Stimulated activated CD8-positive, alpha-beta memory T cell treated with anti-CD3 and anti-CD28 coated beads, Interleukin-12 subunit alpha, Interleukin-12 subunit beta, amount 100 ng/mL, for 24 hours (primary cell): ENCODE measurements around the gene RIPOR3.

Experiments
- DNase-seq: peaks from one replicate; pipeline ENCODE4 v3.0.0-alpha.2; 2020; ENCODE audit errors: extremely low read depth

RIPOR3 gene

DNA sequence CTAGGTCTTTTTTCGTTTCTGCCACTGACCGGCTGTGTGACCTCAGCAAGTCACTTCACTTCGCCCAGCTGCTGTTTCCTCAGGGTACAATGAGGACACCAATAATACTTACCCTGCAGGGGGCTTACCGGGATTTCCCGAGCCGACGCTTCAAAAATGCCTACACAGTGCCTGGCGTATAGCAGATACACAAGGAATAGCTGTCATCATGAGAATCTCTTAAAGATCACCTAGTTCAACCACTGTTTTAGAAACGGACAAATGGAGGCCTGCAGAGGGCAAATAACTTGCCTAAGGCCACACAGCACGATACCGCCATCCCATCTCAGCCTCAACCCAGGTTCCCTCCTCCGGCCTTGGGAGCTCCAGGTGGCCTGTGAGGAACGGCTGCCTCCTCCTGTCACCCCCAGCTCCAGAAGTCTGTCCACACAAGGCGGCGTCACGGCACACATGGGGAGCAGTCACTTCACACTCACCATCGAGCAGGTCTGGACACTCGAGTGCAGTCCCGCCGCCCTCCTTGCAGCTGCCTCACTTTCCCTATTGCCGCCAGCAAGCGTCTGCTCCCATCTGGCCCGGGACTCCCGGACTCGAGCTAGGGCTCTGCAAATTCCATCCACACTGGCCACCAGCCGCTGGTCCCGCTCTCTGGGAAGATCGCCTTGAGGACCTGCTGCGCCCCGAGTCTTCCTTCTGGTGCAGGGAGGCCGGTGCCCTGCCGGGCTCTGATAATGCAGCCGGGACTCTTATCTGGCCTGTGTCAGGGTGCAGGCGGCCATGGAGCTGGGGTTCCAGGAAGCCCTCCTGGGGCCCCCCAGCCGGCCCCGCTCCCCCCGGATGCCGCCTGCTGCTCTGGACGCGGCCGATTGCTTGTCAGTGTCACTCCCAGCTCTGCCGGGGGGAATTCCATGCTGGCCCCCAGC lies at the start of gene RIPOR3:
RIPOR3 (minus strand) TSS at position 893 of the 923 bp plus-strand sequence; CDS start at position 479, 414 bp downstream.
- DNase-seq = no peak

- no peak for DNase-seq
Observed at GRCh38 chr20:50737352-50737751, 46.0 kb upstream of the RIPOR3 start.

- no peak for DNase-seq
Observed at GRCh38 chr20:50735813-50736212, 44.5 kb upstream of the RIPOR3 start.

GRCh38 chr20:50734730-50735679 lies 43.7 kb upstream of the RIPOR3 start:
- DNase-seq = no peak

DNA sequence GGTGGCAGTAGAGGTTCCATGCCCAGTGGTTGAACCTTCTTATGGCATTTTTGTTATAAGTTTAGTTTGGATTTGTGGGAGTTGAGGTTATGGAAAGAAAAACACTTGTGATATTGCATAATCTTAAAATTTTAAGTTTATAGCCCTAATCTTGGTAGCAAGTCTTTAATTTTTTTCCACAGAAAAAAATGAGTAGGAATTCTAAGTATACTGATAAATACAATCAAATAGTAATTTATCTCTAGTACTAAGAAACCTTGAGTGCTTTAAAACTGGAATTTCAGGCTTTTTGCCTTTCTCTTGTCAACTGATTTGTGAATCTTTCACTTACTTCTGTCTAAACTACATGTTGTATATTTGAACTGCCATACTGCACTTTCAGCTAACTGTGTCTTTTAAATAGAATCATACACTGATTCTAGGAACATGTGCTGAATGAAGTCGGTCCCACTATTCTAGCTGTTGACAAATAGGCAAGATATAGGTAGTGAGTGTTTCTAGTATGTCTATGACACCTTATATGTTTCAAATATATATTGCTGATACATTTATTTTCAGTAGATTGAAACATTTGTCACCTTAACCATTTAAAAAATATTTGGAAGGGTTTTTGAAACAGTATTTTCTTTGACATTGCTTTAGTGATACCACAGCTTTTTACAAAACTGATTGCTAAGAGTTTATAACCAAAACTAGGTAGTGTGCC lies 42.5 kb upstream of the RIPOR3 start:
- no peak for DNase-seq

DNA sequence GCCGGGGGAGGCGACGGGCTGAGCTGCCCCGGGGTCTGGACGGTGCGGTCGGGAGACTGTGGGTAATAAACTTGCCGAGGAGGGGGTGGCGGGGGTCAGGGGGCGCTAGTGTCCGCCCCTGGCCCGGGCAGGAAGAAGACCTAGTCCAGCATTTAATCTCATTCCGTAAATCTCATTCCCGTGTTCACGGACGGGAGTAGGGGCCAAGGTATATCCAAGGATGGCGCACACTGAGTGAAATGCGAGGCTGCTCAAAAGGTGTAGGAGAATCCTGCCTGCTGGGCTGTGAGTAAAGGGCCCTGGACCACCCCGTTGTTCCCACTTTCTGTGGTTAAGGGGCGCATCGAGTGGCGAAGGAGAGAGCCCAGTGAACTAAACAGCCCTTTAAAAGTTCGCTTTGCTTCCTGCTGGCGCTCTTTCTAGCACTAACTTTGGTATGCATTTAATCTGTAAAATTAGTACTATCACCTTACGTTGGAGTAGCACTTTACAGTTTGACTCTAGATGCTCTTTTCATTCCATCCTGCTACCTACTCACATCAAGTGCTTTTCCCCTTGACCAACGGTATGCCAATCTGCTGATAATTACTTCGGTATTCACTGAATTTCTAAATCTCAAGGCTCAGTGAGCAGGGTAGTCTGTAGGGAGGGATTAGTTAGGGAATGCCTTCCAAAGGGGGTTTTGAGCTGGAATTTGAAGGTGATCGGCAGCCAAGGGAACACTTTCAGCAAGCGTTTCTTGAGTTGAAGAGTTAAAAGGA lies 40.8 kb upstream of the RIPOR3 start:
- DNase-seq = no peak

- peak; percentile 99 for DNase-seq
Observed at GRCh38 chr20:50731055-50731929, 40.0 kb upstream of the RIPOR3 start, which contains the start of gene PARD6B. PARD6B (plus strand) TSS chr20:50731580; CDS start chr20:50731787, 207 bp downstream.

DNA sequence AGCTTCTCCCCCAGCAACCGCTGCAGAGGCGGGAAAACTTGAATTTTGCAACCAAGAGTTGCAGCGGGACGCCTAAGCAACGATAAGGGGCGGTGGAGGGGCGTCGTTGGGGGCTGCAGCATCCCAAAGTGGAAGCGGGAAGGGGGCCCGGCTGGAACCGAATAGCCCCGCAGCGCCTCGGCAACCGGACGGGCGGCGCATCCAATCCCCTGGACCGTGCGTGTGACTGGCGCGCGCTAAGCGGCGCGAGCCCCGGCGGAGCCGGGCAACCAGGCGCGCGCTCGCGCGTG lies 39.4 kb upstream of the RIPOR3 start:
- DNase-seq = no peak

GRCh38 chr20:50729901-50730764 lies 38.8 kb upstream of the RIPOR3 start:
- no peak for DNase-seq

GRCh38 chr20:50728981-50729874 lies 37.9 kb upstream of the RIPOR3 start:
- no peak for DNase-seq

DNA sequence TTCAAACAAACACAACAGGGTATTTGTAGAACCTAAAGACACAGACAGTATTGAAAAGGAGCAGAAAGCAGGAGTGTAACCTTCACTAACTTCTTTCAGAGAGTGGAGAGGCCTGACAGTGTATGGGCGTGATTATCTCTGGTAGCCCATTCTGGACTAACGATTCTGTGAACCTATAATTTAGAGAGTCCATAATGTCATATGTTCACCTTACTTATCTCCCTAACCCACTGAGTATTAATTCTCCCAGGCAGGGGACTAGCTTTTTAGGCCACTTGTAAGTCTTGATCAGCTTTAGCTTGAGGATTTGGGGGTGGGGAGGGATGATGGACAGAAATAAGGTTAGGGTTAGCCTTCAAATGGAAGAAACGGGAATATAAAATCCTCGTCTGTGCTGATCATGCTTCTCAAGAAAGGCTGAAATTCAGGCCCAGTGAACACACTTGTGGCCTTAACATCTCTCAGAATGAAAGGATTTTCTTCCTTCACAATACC lies 37.2 kb upstream of the RIPOR3 start:
- no peak for DNase-seq

- DNase-seq = no peak
Observed at GRCh38 chr20:50727792-50728485, 36.6 kb upstream of the RIPOR3 start.

DNA sequence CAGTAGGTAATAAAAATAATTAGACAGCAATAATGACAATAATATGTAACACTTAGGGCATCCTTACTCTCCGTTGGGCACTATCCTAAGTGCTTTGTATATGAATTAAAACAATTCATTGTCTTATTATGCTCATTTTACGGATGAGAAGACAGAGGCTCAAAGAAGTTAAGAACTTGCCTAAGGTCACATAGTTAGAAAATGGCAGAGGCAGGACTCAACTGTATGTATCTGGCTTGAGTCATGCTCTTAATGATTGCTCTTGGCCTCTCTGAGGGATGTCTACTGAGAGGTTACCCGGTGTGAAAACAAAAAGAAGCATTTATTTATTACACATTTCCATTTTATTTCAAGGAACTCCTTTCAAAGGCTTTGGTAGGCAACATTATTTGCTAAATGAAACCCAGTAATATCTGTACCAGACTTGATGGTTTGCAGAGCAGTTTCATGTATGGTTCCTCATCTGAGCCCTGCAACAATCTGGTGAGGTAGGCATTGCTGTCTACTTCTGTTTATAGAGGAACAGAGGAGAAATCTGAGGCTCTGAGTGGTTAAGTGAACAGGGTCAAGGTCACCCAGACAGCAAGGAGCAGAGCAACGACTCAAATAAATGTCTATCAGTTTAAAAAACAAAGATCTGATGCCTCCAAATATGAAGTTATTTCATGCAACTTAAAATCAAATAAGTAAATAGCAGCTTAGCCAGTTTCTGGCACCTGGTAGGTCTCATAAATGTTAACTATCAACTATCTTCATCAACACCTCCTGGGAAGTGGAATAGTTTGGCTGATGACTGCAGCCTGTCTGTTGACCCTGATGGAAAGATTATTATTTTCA lies 35.8 kb upstream of the RIPOR3 start:
- no peak for DNase-seq

- no peak for DNase-seq
Observed at GRCh38 chr20:50725724-50726005, 34.3 kb upstream of the RIPOR3 start.

- peak; percentile 64 for DNase-seq
Observed at GRCh38 chr20:50724851-50725723, 33.7 kb upstream of the RIPOR3 start.
